Transverse colon (tissue), 4 donors: Measurements from ENCODE around the gene MACF1. TPM values are rescaled to one million over a fixed set of nuclear protein-coding genes. Genes with fewer than 3 reads are reported as not detected.
"Not testable (repeated sequence)": the region's sequence is repeated elsewhere in the genome, so short reads cannot be mapped to it uniquely, and the experiment has no call there.

Experiments
- DNase-seq: peaks from one replicate; pipeline ENCODE4 v3.0.0-alpha.2; 2019
- H3K27ac ChIP-seq, 4 donors: fragments of 200-600 bp; sonication (generic); 2 replicates each; pipeline ENCODE4 v1.5.1; 2016 to 2018; ENCODE audit warnings: inconsistent platforms in 4 of 4
- H3K27me3 ChIP-seq: fragments of 200-600 bp; sonication (generic); 2 replicates; pipeline ENCODE4 v1.5.1; 2017; ENCODE audit warnings: inconsistent platforms
- H3K36me3 ChIP-seq, 4 donors: fragments of 200-600 bp; sonication (generic); 2 replicates each; pipeline ENCODE4 v1.5.1; 2017 to 2019; ENCODE audit warnings: inconsistent platforms in 4 of 4
- H3K4me1 ChIP-seq, 4 donors: fragments of 200-600 bp; sonication (generic); 2 replicates each; pipeline ENCODE4 v1.5.1; 2017 to 2020; ENCODE audit warnings: inconsistent platforms in 4 of 4
- H3K4me3 ChIP-seq, 4 donors: fragments of 200-600 bp; sonication (generic); 1 replicate in 1 of 4; 2 replicates in 3 of 4; pipeline versions ENCODE4 v1.5.1 to v1.6.1; 2017 to 2019; ENCODE audit warnings: inconsistent platforms in 4 of 4
- H3K9me3 ChIP-seq, 2 donors: fragments of 200-600 bp; sonication (generic); 2 replicates each; pipeline ENCODE4 v1.5.1; 2017 to 2019; ENCODE audit warnings: inconsistent platforms in 2 of 2
- CTCF ChIP-seq, 5 experiments: fragments of 200-600 bp in 3 of 5; fragments of 450-650 bp in 2 of 5; sonication (generic) in 3 of 5; IDR thresholded peaks; 1 replicate in 2 of 5; 2 replicates in 3 of 5; pipeline ENCODE4 v1.5.1; 2016 to 2017; ENCODE audit warnings: antibody characterized with exemption in 5 of 5, inconsistent platforms in 3 of 5, mild to moderate bottlenecking in 2 of 5, moderate library complexity in 1 of 5
- EP300 ChIP-seq: sonication (generic); formaldehyde crosslinking; IDR thresholded peaks from one replicate; pipeline ENCODE4 v1.6.1; 2017; ENCODE audit warnings: antibody characterized with exemption, low read depth
- POLR2A ChIP-seq: fragments of 450-650 bp; IDR thresholded peaks from one replicate; pipeline ENCODE4 v1.6.1; 2016; ENCODE audit warnings: antibody characterized with exemption, mild to moderate bottlenecking, moderate library complexity
- POLR2AphosphoS5 ChIP-seq, 3 donors: sonication (generic); formaldehyde crosslinking; IDR thresholded peaks; one replicate each; pipeline ENCODE4 v1.6.1; 2016; ENCODE audit warnings: antibody characterized with exemption in 3 of 3
- WGBS, 2 donors: methylation state at CpG; one replicate each; pipeline ENCODE4 v1.1.5; 2018; ENCODE audit warnings: low coverage in 1 of 2; 5-methylcytosine and 5-hydroxymethylcytosine counted together
- in situ Hi-C, 4 donors: fragments of 200-750 bp; cut with MboI; loops; one replicate each; pipeline versions ENCODE4 v1.15.0 to v1.15.1; 2017; ENCODE audit warnings: low sequenced_read_pairs in 3 of 4, low pct_ligation_motif_present in 1 of 4, low pct_unique_long_range_greater_than_20kb in 1 of 4
- intact Hi-C: fragments of 100-400 bp; cut with DNase I; formaldehyde crosslinking; loops from one replicate; pipeline ENCODE4 v1.15.1; 2023; ENCODE audit warnings: low total_unique reads
- total RNA-seq, 4 donors: library from RNA; depleted of rRNA; stranded (reverse); fragments of >200 nt; gene quantifications; one replicate each; pipeline ENCODE4 v1.1.0, GENCODE V29; 2016

The MACF1 gene
- total RNA-seq, 4 donors from 2014 or later: 190 to 300 (median 254) TPM

GRCh38 chr1:39507230-39507928, 302.9 kb downstream of the MACF1 start:
- in situ Hi-C loops: no loop called here
- H3K27ac ChIP-seq: no peak overlapping the region
- H3K9me3 ChIP-seq: no peaks in the 10 kb centered on the region
- H3K36me3 ChIP-seq: no peaks in the 10 kb centered on the region
- DNase-seq: no peak
- H3K4me3 ChIP-seq: no peak overlapping the region
- H3K4me1 ChIP-seq: no peaks in the 10 kb centered on the region
- 80 to 86% methylated on average over 4 to 14 of the region's 14 CpGs for WGBS, 2 donors
- no peaks in the 10 kb centered on the region for H3K27me3 ChIP-seq
- TF ChIP-seq POLR2A (no peak), POLR2AphosphoS5 (IDR thresholded peaks at IDR 0.05) (no peak)
- intact Hi-C loops: no loop called here

GRCh38 chr1:39508266-39508665, 303.8 kb downstream of the MACF1 start:
- Histone ChIP-seq H3K27me3 (no peaks in the 10 kb centered on the region), H3K36me3 (no peaks in the 10 kb centered on the region), H3K27ac (peak overlapping the region in 2 of 4 donors; percentile 28 to 67), H3K4me3 (no peak overlapping the region), H3K9me3 (no peaks in the 10 kb centered on the region), H3K4me1 (no peaks in the 10 kb centered on the region)
- TF ChIP-seq POLR2A: no peak
- TF ChIP-seq CTCF (IDR thresholded peaks at IDR 0.05): no peak
- no peak for TF ChIP-seq POLR2AphosphoS5 (IDR thresholded peaks at IDR 0.05)
- WGBS, 2 donors: 88 to 95% methylated on average over 4 to 6 of the region's 6 CpGs
- intact Hi-C loops: no loop called here
- in situ Hi-C loops: no loop called here
- no peak for DNase-seq

- no peaks in the 10 kb centered on the region for H3K4me1 ChIP-seq
- in situ Hi-C loops (no loop called here), intact Hi-C loops (no loop called here)
- H3K36me3 ChIP-seq: no peaks in the 10 kb centered on the region
- no peak overlapping the region for H3K4me3 ChIP-seq
- H3K9me3 ChIP-seq: no peaks in the 10 kb centered on the region
- peak overlapping the region in 3 of 4 donors; percentile 28 to 67 (median 38) for H3K27ac ChIP-seq
- no peak for TF ChIP-seq POLR2AphosphoS5 (IDR thresholded peaks at IDR 0.05)
- no peak for TF ChIP-seq CTCF (IDR thresholded peaks at IDR 0.05)
- TF ChIP-seq POLR2A: no peak
- TF ChIP-seq EP300: no peak
- no peaks in the 10 kb centered on the region for H3K27me3 ChIP-seq
- DNase-seq: no peak
- WGBS, 2 donors: 72 to 96% methylated on average over 4 to 11 of the region's 11 CpGs
Measured at GRCh38 chr1:39508857-39509305, 304.4 kb downstream of the MACF1 start.

GRCh38 chr1:39509360-39510009, 305.0 kb downstream of the MACF1 start:
- Histone ChIP-seq H3K4me3 (no peak overlapping the region), H3K4me1 (peaks cover 0 to under 1% (median under 1%) of the 10 kb centered on the region in 4 donors), H3K27me3 (peaks cover under 1% of the 10 kb centered on the region), H3K36me3 (no peaks in the 10 kb centered on the region), H3K27ac (peak overlapping the region in 3 of 4 donors; percentile 28 to 67 (median 38)), H3K9me3 (no peaks in the 10 kb centered on the region)
- TF ChIP-seq CTCF (IDR thresholded peaks at IDR 0.05): no peak
- TF ChIP-seq POLR2AphosphoS5 (IDR thresholded peaks at IDR 0.05): no peak
- no peak for TF ChIP-seq EP300
- TF ChIP-seq POLR2A: no peak
- peak; percentile 71 for DNase-seq
- in situ Hi-C loops (no loop called here), intact Hi-C loops (no loop called here)
- WGBS, 2 donors: 55 to 79% methylated on average over 7 to 17 of the region's 22 CpGs

- intact Hi-C loops, H3K36me3 ChIP-seq, in situ Hi-C loops, DNase-seq, H3K27me3 ChIP-seq, H3K4me1 ChIP-seq, H3K4me3 ChIP-seq, H3K27ac ChIP-seq, H3K9me3 ChIP-seq: not testable (repeated sequence)
- WGBS, 2 donors: 87% methylated on average over 11 of the region's 20 CpGs; no CpG with 5 or more reads in 1 of the 2 donors
Measured at GRCh38 chr1:39510570-39511186, 306.2 kb downstream of the MACF1 start.

- H3K27me3 ChIP-seq, H3K4me3 ChIP-seq, H3K27ac ChIP-seq, intact Hi-C loops, DNase-seq, H3K4me1 ChIP-seq, in situ Hi-C loops, H3K36me3 ChIP-seq, H3K9me3 ChIP-seq: not testable (repeated sequence)
- WGBS, 2 donors: no CpG with 5 or more reads among the region's 13 CpGs
Measured at GRCh38 chr1:39511477-39511876, 307.0 kb downstream of the MACF1 start.

- H3K27me3 ChIP-seq, DNase-seq, in situ Hi-C loops, intact Hi-C loops, H3K9me3 ChIP-seq, H3K27ac ChIP-seq, H3K36me3 ChIP-seq, H3K4me3 ChIP-seq, H3K4me1 ChIP-seq: not testable (repeated sequence)
- WGBS, 2 donors: 36% methylated on average over 5 of the region's 25 CpGs; no CpG with 5 or more reads in 1 of the 2 donors
Measured at GRCh38 chr1:39512234-39512847, 307.8 kb downstream of the MACF1 start.
